DND-41 (cell line): ENCODE results near the gene GPC6.

Experiments used
- ATAC-seq: fragments of 200-7000 bp; cut with Tn5 transposase; 3 replicates; pipeline ENCODE4 v1.9.1; 2021; ENCODE audit warnings: low read depth; ENCODE audit not compliant: insufficient read depth
- DNase-seq: peaks from one replicate; pipeline ENCODE4 v3.0.0-alpha.2; 2020
- H2AFZ ChIP-seq: 2 replicates; pipeline ENCODE4 v1.6.0; 2012; ENCODE audit warnings: low read depth, low read length
- H3K27ac ChIP-seq: 2 replicates; pipeline ENCODE4 v1.5.1; 2012; ENCODE audit warnings: low read length, inconsistent platforms
- H3K27me3 ChIP-seq: fragments of 200-600 bp; sonication (generic); 2 replicates; pipeline ENCODE4 v1.6.0; 2012; ENCODE audit warnings: low read length, mild to moderate bottlenecking, inconsistent platforms; ENCODE audit not compliant: insufficient read depth, poor library complexity
- H3K36me3 ChIP-seq: 2 replicates; pipeline ENCODE4 v1.5.1; 2012; ENCODE audit warnings: low read length, inconsistent platforms; ENCODE audit not compliant: insufficient read depth
- H3K4me1 ChIP-seq: 2 replicates; pipeline ENCODE4 v1.5.1; 2012; ENCODE audit warnings: mild to moderate bottlenecking, low read length; ENCODE audit not compliant: insufficient read depth
- H3K4me2 ChIP-seq: 2 replicates; pipeline ENCODE4 v1.6.0; 2012; ENCODE audit warnings: mild to moderate bottlenecking, moderate library complexity, low read length, inconsistent platforms; ENCODE audit not compliant: insufficient read depth
- H3K4me3 ChIP-seq, 2 experiments: fragments of 200-600 bp in 1 of 2; shearing (Covaris generic) in 1 of 2; 2 replicates each; pipeline ENCODE4 v1.5.1; 2012 to 2016; ENCODE audit warnings: inconsistent platforms in 2 of 2, low read length in 2 of 2, mild to moderate bottlenecking in 2 of 2, low read depth in 1 of 2, moderate library complexity in 1 of 2
- H3K79me2 ChIP-seq: 2 replicates; pipeline ENCODE4 v1.6.0; 2012; ENCODE audit warnings: low read length, inconsistent platforms; ENCODE audit not compliant: insufficient read depth
- H3K9ac ChIP-seq: 2 replicates; pipeline ENCODE4 v1.6.0; 2012; ENCODE audit warnings: low read depth, mild to moderate bottlenecking, inconsistent platforms, low read length, moderate library complexity
- H3K9me3 ChIP-seq: 2 replicates; pipeline ENCODE4 v1.5.1; 2012; ENCODE audit warnings: low read length, moderate library complexity, mild to moderate bottlenecking, inconsistent platforms; ENCODE audit not compliant: insufficient read depth, severe bottlenecking
- H4K20me1 ChIP-seq: 2 replicates; pipeline ENCODE4 v1.6.0; 2012; ENCODE audit warnings: low read length; ENCODE audit not compliant: insufficient read depth
- CTCF ChIP-seq: IDR thresholded peaks from 2 replicates; pipeline ENCODE4 v1.5.1; 2012; ENCODE audit warnings: borderline replicate concordance, low read length, moderate library complexity, mild to moderate bottlenecking; ENCODE audit not compliant: poor library complexity, severe bottlenecking; ENCODE audit errors: extremely low read depth
- EZH2 ChIP-seq: IDR thresholded peaks from 3 replicates; pipeline ENCODE4 v1.6.1; 2012; ENCODE audit warnings: borderline replicate concordance, low read depth, mild to moderate bottlenecking, moderate library complexity, low read length, inconsistent platforms; ENCODE audit not compliant: severe bottlenecking

Gene GPC6

GRCh38 chr13:93811071-93811737 lies 584.6 kb downstream of the GPC6 start:
- Histone ChIP-seq H3K4me2 (no peak overlapping the region), H4K20me1 (no peaks in the 10 kb centered on the region), H2AFZ (no peak overlapping the region), H3K9ac (no peak overlapping the region), H3K36me3 (no peaks in the 10 kb centered on the region), H3K27ac (no peak overlapping the region), H3K27me3 (no peaks in the 10 kb centered on the region), H3K4me1 (no peaks in the 10 kb centered on the region), H3K4me3 (no peak overlapping the region), H3K79me2 (no peaks in the 10 kb centered on the region), H3K9me3 (no peaks in the 10 kb centered on the region)
- DNase-seq (no peak), ATAC-seq (no peak)
- TF ChIP-seq EZH2 (no peak), CTCF (no peak)

- no peaks in the 10 kb centered on the region for H4K20me1 ChIP-seq
These were observed 585.1 kb downstream of the GPC6 start for GRCh38 chr13:93811738-93812112.

GRCh38 chr13:93814658-93815057 lies 588.1 kb downstream of the GPC6 start:
- Histone ChIP-seq H3K4me2 (no peak overlapping the region), H3K4me3 (no peak overlapping the region), H2AFZ (no peak overlapping the region), H3K27me3 (no peaks in the 10 kb centered on the region), H4K20me1 (no peaks in the 10 kb centered on the region), H3K9me3 (no peaks in the 10 kb centered on the region), H3K79me2 (no peaks in the 10 kb centered on the region), H3K4me1 (no peaks in the 10 kb centered on the region), H3K36me3 (no peaks in the 10 kb centered on the region), H3K27ac (no peak overlapping the region), H3K9ac (no peak overlapping the region)
- DNase-seq, result no peak
- no peak for ATAC-seq
- no peak for TF ChIP-seq CTCF
- TF ChIP-seq EZH2, result no peak

More at GRCh38 chr13:93811738-93812112, 585.1 kb downstream of the GPC6 start:
- H3K4me2 ChIP-seq, result no peak overlapping the region
- ATAC-seq (no peak), DNase-seq (no peak)
- H3K4me1 ChIP-seq, result no peaks in the 10 kb centered on the region
- no peaks in the 10 kb centered on the region for H3K27me3 ChIP-seq
- no peak overlapping the region for H3K9ac ChIP-seq
- H3K4me3 ChIP-seq, result no peak overlapping the region
- no peak for TF ChIP-seq EZH2
- no peak for TF ChIP-seq CTCF
- H3K27ac ChIP-seq, result no peak overlapping the region
- no peak overlapping the region for H2AFZ ChIP-seq
- H3K79me2 ChIP-seq, result no peaks in the 10 kb centered on the region
- H3K9me3 ChIP-seq, result no peaks in the 10 kb centered on the region
- no peaks in the 10 kb centered on the region for H3K36me3 ChIP-seq

GRCh38 chr13:93818345-93818744 lies 591.7 kb downstream of the GPC6 start:
- no peaks in the 10 kb centered on the region for H4K20me1 ChIP-seq
- no peaks in the 10 kb centered on the region for H3K9me3 ChIP-seq
- no peaks in the 10 kb centered on the region for H3K36me3 ChIP-seq
- H3K79me2 ChIP-seq, result no peaks in the 10 kb centered on the region
- H3K4me1 ChIP-seq, result no peaks in the 10 kb centered on the region
- TF ChIP-seq EZH2 (no peak), CTCF (no peak)
- ATAC-seq, result no peak
- H3K4me2 ChIP-seq, result no peak overlapping the region
- H3K27ac ChIP-seq, result no peak overlapping the region
- no peaks in the 10 kb centered on the region for H3K27me3 ChIP-seq
- H3K4me3 ChIP-seq, result no peak overlapping the region
- H3K9ac ChIP-seq, result no peak overlapping the region
- DNase-seq, result no peak
- H2AFZ ChIP-seq, result no peak overlapping the region
